ENCODE measurements around the gene SYT14. TPM values are rescaled to one million over a fixed set of nuclear protein-coding genes. Genes with fewer than 3 reads are reported as not detected.
"Not testable (repeated sequence)": the region's sequence is repeated elsewhere in the genome, so short reads cannot be mapped to it uniquely, and the experiment has no call there.

The SYT14 gene
- polyA plus RNA-seq, 3 donors, result not detected

DNA sequence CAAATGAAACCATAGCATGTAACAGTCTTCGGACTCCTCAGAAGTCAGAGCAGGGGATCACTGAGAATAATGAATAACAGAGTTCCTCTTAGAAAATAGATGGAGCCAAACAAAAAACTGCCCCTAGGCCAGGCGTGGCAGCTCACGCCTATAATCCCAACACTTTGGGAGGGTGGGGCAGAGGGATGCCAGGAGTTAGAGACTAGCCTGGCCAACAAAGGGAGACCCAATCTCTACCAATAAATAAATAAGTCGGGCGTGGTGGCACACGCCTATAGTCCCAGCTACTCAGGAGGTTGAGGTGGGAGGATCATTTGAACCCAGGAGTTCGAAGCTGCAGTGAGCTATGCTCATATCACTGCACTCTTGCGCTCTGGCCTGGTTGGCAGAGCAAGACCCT is 236.1 kb downstream of the SYT14 start:
- Histone ChIP-seq H3K9me3 (replicated peaks in 1 of 2; ENCODE audit: control insufficient read depth in 1 of 2, insufficient read depth in 1 of 2, low read length in 2 of 2) (no peaks in the 10 kb centered on the region), H3K79me2 (ENCODE audit: insufficient read depth, low read length) (no peaks in the 10 kb centered on the region), H3K4me1 (ENCODE audit: control insufficient read depth in 1 of 2, insufficient read depth in 2 of 2, low read length in 2 of 2) (no peaks in the 10 kb centered on the region), H4K20me1 (ENCODE audit: insufficient read depth, low read length) (no peaks in the 10 kb centered on the region), H3K4me3 (replicated peaks in 1 of 3; ENCODE audit: low read depth in 2 of 3, low read length in 3 of 3) (no peak overlapping the region), H3K36me3 (replicated peaks in 1 of 2; ENCODE audit: control insufficient read depth in 1 of 2, insufficient read depth in 2 of 2, low read length in 2 of 2) (no peaks in the 10 kb centered on the region), H3K27ac (ENCODE audit: low read depth in 1 of 2, low read length in 2 of 2) (no peak overlapping the region), H3K4me2 (replicated peaks; ENCODE audit: extremely low read depth, low read length, poor library complexity, severe bottlenecking) (no peak overlapping the region), H3K9ac (ENCODE audit: insufficient read depth, low read length, poor library complexity, severe bottlenecking) (no peak overlapping the region), H3K27me3 (ENCODE audit: control insufficient read depth in 2 of 2, insufficient read depth in 2 of 2, low read length in 2 of 2) (no peaks in the 10 kb centered on the region), H2AFZ (ENCODE audit: insufficient read depth, low read depth, low read length, poor library complexity, severe bottlenecking) (no peak overlapping the region)
- H3K27me3 Mint-ChIP-seq (ENCODE audit: low read depth in 3 of 3), result peaks cover 0 to 4% (median 0%) of the 10 kb centered on the region in 3 donors
- TF ChIP-seq, protein P1, sequence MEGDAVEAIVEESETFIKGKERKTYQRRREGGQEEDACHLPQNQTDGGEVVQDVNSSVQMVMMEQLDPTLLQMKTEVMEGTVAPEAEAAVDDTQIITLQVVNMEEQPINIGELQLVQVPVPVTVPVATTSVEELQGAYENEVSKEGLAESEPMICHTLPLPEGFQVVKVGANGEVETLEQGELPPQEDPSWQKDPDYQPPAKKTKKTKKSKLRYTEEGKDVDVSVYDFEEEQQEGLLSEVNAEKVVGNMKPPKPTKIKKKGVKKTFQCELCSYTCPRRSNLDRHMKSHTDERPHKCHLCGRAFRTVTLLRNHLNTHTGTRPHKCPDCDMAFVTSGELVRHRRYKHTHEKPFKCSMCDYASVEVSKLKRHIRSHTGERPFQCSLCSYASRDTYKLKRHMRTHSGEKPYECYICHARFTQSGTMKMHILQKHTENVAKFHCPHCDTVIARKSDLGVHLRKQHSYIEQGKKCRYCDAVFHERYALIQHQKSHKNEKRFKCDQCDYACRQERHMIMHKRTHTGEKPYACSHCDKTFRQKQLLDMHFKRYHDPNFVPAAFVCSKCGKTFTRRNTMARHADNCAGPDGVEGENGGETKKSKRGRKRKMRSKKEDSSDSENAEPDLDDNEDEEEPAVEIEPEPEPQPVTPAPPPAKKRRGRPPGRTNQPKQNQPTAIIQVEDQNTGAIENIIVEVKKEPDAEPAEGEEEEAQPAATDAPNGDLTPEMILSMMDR (IDR thresholded peaks at IDR 0.05), result no peak
- no peak for DNase-seq
- H3K4me3 Mint-ChIP-seq, result no peak overlapping the region
- peaks cover 0 to 7% (median 0%) of the 10 kb centered on the region in 7 donors for H3K9me3 Mint-ChIP-seq
- WGBS (ENCODE audit: insufficient coverage), result 96% methylated on average over 3 of the region's 8 CpGs
- H3K36me3 Mint-ChIP-seq, result no peaks in the 10 kb centered on the region
- H3K4me1 Mint-ChIP-seq, result no peaks in the 10 kb centered on the region
- intact Hi-C loops (cut with micrococcal nuclease), result no loop called here
- H3K27ac Mint-ChIP-seq, result no peak overlapping the region

DNA sequence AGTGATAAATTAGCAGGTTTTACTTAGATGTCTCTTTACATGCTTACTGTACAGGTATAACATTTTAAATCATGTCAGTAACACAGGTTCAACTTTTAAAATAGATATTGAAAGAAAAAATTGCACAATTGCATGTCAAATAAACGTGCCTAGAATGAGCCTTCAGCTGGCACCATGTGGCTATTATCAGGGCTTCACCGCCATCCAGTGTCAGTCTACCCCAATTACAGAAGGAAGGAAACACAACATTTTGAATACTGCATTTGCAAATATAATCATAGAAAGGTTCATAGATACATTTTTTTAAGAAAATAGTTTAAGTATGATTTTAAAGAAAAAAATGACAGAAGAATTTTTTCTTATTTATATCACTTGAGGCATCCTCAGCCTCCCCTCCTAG is 247.0 kb downstream of the SYT14 start:
- Mint-ChIP-seq H3K27ac (no peak overlapping the region), H3K36me3 (no peaks in the 10 kb centered on the region), H3K4me3 (no peak overlapping the region), H3K9me3 (peaks cover 0 to 2% (median 2%) of the 10 kb centered on the region in 7 donors), H3K27me3 (ENCODE audit: low read depth in 3 of 3) (no peaks in the 10 kb centered on the region), H3K4me1 (no peaks in the 10 kb centered on the region)
- no peak overlapping the region for H3K4me3 ChIP-seq (replicated peaks in 1 of 3; ENCODE audit: low read depth in 2 of 3, low read length in 3 of 3)
- WGBS (ENCODE audit: insufficient coverage), result no CpG with 5 or more reads among the region's 2 CpGs
- no peak overlapping the region for H3K9ac ChIP-seq (ENCODE audit: insufficient read depth, low read length, poor library complexity, severe bottlenecking)
- no peaks in the 10 kb centered on the region for H3K27me3 ChIP-seq (ENCODE audit: control insufficient read depth in 2 of 2, insufficient read depth in 2 of 2, low read length in 2 of 2)
- intact Hi-C loops (cut with micrococcal nuclease), result no loop called here
- DNase-seq, result no peak
- H3K79me2 ChIP-seq (ENCODE audit: insufficient read depth, low read length), result no peaks in the 10 kb centered on the region
- H3K9me3 ChIP-seq (replicated peaks in 1 of 2; ENCODE audit: control insufficient read depth in 1 of 2, insufficient read depth in 1 of 2, low read length in 2 of 2), result peaks cover 0 to 2% of the 10 kb centered on the region in 2 donors
- H4K20me1 ChIP-seq (ENCODE audit: insufficient read depth, low read length), result no peaks in the 10 kb centered on the region
- H3K4me1 ChIP-seq (ENCODE audit: control insufficient read depth in 1 of 2, insufficient read depth in 2 of 2, low read length in 2 of 2), result no peaks in the 10 kb centered on the region
- no peak overlapping the region for H3K4me2 ChIP-seq (replicated peaks; ENCODE audit: extremely low read depth, low read length, poor library complexity, severe bottlenecking)
- H2AFZ ChIP-seq (ENCODE audit: insufficient read depth, low read depth, low read length, poor library complexity, severe bottlenecking), result no peak overlapping the region
- no peak overlapping the region for H3K27ac ChIP-seq (ENCODE audit: low read depth in 1 of 2, low read length in 2 of 2)
- H3K36me3 ChIP-seq (replicated peaks in 1 of 2; ENCODE audit: control insufficient read depth in 1 of 2, insufficient read depth in 2 of 2, low read length in 2 of 2), result no peaks in the 10 kb centered on the region
- TF ChIP-seq, protein P1 (IDR thresholded peaks at IDR 0.05), result no peak

DNA sequence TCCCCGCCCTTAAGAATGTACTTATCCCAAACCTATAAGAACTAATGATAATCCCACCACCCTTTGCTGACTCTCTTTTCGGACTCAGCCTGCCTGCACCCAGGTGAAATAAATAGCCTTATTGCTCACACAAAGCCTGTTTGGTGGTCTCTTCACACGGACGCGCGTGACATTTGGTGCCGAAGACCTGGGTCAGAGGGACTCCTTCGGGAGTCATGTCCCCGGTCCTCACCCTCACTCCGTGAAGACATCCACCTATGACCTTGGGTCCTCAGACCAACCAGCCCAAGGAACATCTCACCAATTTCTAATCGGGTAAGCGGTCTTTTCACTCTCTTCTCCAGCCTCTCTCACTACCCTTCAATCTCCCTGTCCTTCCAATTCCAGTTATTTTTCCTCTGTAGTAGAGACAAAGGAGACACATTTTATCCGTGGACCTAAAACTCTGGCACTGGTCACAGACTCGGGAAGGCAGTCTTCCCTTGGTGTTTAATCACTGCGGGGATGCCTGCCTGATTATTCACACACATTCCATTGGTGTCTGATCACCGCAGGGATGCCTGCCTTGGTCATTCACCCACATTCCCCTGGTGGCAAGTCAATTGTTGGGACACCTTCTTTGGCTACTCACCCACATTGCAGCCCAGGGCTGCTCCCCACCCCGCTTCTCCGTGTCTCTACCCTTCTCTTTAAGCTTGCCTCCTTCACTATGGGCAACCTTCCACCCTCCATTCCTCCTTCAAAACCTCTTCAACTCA is 250.0 kb downstream of the SYT14 start:
- H3K4me1 ChIP-seq (ENCODE audit: control insufficient read depth in 1 of 2, insufficient read depth in 2 of 2, low read length in 2 of 2); H2AFZ ChIP-seq (ENCODE audit: insufficient read depth, low read depth, low read length, poor library complexity, severe bottlenecking); H3K9me3 Mint-ChIP-seq; H3K4me1 Mint-ChIP-seq; H3K4me3 ChIP-seq (replicated peaks in 1 of 3; ENCODE audit: low read depth in 2 of 3, low read length in 3 of 3); H3K79me2 ChIP-seq (ENCODE audit: insufficient read depth, low read length); H3K27ac Mint-ChIP-seq; H3K36me3 Mint-ChIP-seq; H3K36me3 ChIP-seq (replicated peaks in 1 of 2; ENCODE audit: control insufficient read depth in 1 of 2, insufficient read depth in 2 of 2, low read length in 2 of 2); intact Hi-C loops (cut with micrococcal nuclease); H3K27ac ChIP-seq (ENCODE audit: low read depth in 1 of 2, low read length in 2 of 2); DNase-seq; H3K27me3 Mint-ChIP-seq (ENCODE audit: low read depth in 3 of 3); H3K9ac ChIP-seq (ENCODE audit: insufficient read depth, low read length, poor library complexity, severe bottlenecking); H4K20me1 ChIP-seq (ENCODE audit: insufficient read depth, low read length); H3K4me2 ChIP-seq (replicated peaks; ENCODE audit: extremely low read depth, low read length, poor library complexity, severe bottlenecking); H3K4me3 Mint-ChIP-seq; H3K27me3 ChIP-seq (ENCODE audit: control insufficient read depth in 2 of 2, insufficient read depth in 2 of 2, low read length in 2 of 2): not testable (repeated sequence)
- WGBS (ENCODE audit: insufficient coverage), result 85% methylated on average over 16 of the region's 18 CpGs
- H3K9me3 ChIP-seq (replicated peaks in 1 of 2; ENCODE audit: control insufficient read depth in 1 of 2, insufficient read depth in 1 of 2, low read length in 2 of 2), result peaks cover 0 to 14% of the 10 kb centered on the region in 2 donors

Data from CD14-positive monocyte (primary cell).